Liver (tissue), 3 donors: ENCODE data around the gene ZNRD2.
"Not testable (repeated sequence)": the region's sequence is repeated elsewhere in the genome, so short reads cannot be mapped to it uniquely, and the experiment has no call there.

Source experiments
- EGR1 ChIP-seq, 2 donors: IDR thresholded peaks; 2 replicates each; pipeline ENCODE4 v1.6.1; 2016 to 2018; ENCODE audit warnings: antibody characterized with exemption in 2 of 2, low read depth in 2 of 2
- FOXA1 ChIP-seq: IDR thresholded peaks from 2 replicates; pipeline ENCODE4 v1.6.1; 2016; ENCODE audit warnings: antibody characterized with exemption
- RAD21 ChIP-seq, 2 donors: IDR thresholded peaks; 2 replicates each; pipeline ENCODE4 v1.6.1; 2016; ENCODE audit warnings: antibody characterized with exemption in 2 of 2, mild to moderate bottlenecking in 2 of 2
- SP1 ChIP-seq: IDR thresholded peaks from 2 replicates; pipeline ENCODE4 v1.6.1; 2018; ENCODE audit warnings: antibody characterized with exemption, mild to moderate bottlenecking
- TAF1 ChIP-seq: conservative IDR thresholded peaks from 2 replicates; pipeline ENCODE4 v1.6.1; 2016; ENCODE audit warnings: antibody characterized with exemption, mild to moderate bottlenecking
- YY1 ChIP-seq: IDR thresholded peaks from 2 replicates; pipeline ENCODE4 v1.6.1; 2016; ENCODE audit warnings: antibody characterized with exemption, mild to moderate bottlenecking
- TF ChIP-seq, protein P1 (sequence below): fragments of 150-350 bp; IDR thresholded peaks from 2 replicates; pipeline ENCODE4 v1.5.1; 2017; ENCODE audit warnings: improper control_type of control experiment, low read depth, low read length; ENCODE audit not compliant: missing input control
- TF ChIP-seq, protein P2 (sequence below): IDR thresholded peaks from 2 replicates; pipeline ENCODE4 v1.6.1; 2016; ENCODE audit warnings: antibody characterized with exemption
- TF ChIP-seq, protein P3 (sequence below): IDR thresholded peaks from 2 replicates; pipeline ENCODE4 v1.6.1; 2016; ENCODE audit warnings: antibody characterized with exemption
- TF ChIP-seq, protein P4 (sequence below): IDR thresholded peaks from 2 replicates; pipeline ENCODE4 v1.6.1; 2016; ENCODE audit warnings: antibody characterized with exemption, mild to moderate bottlenecking
- donor health status: healthy.
- donor health status: healthy.

DNA sequence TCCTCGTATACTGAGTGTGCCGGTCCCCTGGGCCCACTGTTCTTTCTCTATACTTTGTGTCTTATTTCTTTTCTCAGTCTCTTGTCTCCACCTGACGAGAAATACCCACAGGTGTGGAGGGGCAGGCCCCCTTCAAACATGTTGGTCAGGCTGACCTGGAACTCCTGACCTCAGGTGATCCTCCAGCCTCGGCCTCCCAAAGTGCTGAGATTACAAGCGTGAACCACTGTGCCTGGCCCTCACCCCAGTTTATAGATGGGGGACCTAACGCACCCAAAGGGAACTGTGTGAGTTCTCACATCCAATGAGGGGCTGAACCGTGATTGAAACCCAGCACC lies 46.7 kb upstream of the ZNRD2 start:
- TF ChIP-seq, protein P1, sequence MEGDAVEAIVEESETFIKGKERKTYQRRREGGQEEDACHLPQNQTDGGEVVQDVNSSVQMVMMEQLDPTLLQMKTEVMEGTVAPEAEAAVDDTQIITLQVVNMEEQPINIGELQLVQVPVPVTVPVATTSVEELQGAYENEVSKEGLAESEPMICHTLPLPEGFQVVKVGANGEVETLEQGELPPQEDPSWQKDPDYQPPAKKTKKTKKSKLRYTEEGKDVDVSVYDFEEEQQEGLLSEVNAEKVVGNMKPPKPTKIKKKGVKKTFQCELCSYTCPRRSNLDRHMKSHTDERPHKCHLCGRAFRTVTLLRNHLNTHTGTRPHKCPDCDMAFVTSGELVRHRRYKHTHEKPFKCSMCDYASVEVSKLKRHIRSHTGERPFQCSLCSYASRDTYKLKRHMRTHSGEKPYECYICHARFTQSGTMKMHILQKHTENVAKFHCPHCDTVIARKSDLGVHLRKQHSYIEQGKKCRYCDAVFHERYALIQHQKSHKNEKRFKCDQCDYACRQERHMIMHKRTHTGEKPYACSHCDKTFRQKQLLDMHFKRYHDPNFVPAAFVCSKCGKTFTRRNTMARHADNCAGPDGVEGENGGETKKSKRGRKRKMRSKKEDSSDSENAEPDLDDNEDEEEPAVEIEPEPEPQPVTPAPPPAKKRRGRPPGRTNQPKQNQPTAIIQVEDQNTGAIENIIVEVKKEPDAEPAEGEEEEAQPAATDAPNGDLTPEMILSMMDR: not testable (repeated sequence)
- TF ChIP-seq RAD21 (IDR thresholded peaks at IDR 0.05); TAF1; SP1; FOXA1; EGR1 (IDR thresholded peaks at IDR 0.05; ENCODE audit: low read depth in 2 of 2); YY1: not testable (repeated sequence)
- TF ChIP-seq, protein P2, sequence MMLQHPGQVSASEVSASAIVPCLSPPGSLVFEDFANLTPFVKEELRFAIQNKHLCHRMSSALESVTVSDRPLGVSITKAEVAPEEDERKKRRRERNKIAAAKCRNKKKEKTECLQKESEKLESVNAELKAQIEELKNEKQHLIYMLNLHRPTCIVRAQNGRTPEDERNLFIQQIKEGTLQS: not testable (repeated sequence)
- TF ChIP-seq, protein P3, sequence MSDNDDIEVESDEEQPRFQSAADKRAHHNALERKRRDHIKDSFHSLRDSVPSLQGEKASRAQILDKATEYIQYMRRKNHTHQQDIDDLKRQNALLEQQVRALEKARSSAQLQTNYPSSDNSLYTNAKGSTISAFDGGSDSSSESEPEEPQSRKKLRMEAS: not testable (repeated sequence)
- TF ChIP-seq, protein P4, sequence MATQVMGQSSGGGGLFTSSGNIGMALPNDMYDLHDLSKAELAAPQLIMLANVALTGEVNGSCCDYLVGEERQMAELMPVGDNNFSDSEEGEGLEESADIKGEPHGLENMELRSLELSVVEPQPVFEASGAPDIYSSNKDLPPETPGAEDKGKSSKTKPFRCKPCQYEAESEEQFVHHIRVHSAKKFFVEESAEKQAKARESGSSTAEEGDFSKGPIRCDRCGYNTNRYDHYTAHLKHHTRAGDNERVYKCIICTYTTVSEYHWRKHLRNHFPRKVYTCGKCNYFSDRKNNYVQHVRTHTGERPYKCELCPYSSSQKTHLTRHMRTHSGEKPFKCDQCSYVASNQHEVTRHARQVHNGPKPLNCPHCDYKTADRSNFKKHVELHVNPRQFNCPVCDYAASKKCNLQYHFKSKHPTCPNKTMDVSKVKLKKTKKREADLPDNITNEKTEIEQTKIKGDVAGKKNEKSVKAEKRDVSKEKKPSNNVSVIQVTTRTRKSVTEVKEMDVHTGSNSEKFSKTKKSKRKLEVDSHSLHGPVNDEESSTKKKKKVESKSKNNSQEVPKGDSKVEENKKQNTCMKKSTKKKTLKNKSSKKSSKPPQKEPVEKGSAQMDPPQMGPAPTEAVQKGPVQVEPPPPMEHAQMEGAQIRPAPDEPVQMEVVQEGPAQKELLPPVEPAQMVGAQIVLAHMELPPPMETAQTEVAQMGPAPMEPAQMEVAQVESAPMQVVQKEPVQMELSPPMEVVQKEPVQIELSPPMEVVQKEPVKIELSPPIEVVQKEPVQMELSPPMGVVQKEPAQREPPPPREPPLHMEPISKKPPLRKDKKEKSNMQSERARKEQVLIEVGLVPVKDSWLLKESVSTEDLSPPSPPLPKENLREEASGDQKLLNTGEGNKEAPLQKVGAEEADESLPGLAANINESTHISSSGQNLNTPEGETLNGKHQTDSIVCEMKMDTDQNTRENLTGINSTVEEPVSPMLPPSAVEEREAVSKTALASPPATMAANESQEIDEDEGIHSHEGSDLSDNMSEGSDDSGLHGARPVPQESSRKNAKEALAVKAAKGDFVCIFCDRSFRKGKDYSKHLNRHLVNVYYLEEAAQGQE: not testable (repeated sequence)
